Sciatic nerve (tissue), 2 donors: ENCODE data around the gene C10orf53. TPM values are rescaled to one million over a fixed set of nuclear protein-coding genes. Genes with fewer than 3 reads are reported as not detected.
A peak's percentile ranks its signal among the peaks of the same experiment; 100 is the strongest.
"Not testable (repeated sequence)": the region's sequence is repeated elsewhere in the genome, so short reads cannot be mapped to it uniquely, and the experiment has no call there.

Experiments used
- ATAC-seq: fragments of 200-7000 bp; cut with Tn5 transposase; one replicate; pipeline ENCODE4 v1.9.1; 2020; ENCODE audit warnings: mild to moderate bottlenecking, moderate library complexity
- DNase-seq: peaks from one replicate; pipeline ENCODE4 v3.0.0-alpha.2; 2020; ENCODE audit warnings: low spot score
- intact Hi-C: fragments of 100-400 bp; cut with DNase I; formaldehyde crosslinking; loops from one replicate; pipeline ENCODE4 v1.14.2; 2022
- total RNA-seq: library from RNA; stranded (reverse); fragmentation: NEBNext Ultra II Directional; extraction: Animal tissue kit (Norgen Biotek cat#: 25700); gene quantifications from one replicate; pipeline ENCODE4 v1.2.1, GENCODE V29; 2021
- donor health status: DM: no; HTN: no; CAD: no.
- donor health status: DM: no; HTN: no; CAD: no.

The C10orf53 gene
- total RNA-seq, 1 donor from 2014 or later: not detected

DNA sequence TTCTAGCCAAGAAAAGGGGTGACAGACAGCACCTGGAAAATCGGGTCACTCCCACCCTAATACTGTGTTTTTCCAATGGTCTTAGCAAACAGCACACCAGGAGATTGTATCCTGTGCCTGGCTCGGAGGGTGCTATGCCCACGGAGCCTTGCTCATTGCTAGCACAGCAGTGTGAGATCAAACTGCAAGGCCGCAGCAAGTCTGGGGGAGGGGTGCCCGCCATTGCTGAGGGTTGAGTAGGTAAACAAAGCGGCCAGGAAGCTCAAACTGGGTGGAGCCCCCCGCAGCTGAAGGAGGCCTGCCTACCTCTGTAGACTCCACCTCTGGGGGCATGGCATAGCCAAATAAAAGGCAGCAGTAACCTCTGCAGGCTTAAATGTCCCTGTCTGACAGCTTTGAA lies 35.7 kb downstream of the C10orf53 start:
- intact Hi-C loops, ATAC-seq, DNase-seq: not testable (repeated sequence)

DNA sequence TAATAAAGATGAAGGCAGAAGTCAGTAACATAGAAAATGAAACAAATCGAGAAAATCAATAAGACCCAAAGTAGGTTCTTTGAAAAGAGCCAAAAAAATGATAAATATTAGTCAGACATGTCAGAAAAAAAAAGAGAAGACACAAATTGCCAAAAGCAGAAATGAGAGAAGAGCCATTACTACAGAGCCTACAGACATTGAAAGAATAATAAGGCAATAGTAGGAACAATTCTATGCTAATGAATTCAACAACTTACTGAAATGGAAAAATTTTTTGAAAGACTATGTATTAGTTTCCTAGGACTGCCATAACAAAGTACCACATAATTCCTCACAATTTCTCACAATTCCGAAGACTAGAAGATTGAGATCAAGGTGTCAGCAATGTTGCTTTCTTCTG lies 47.1 kb downstream of the C10orf53 start:
- intact Hi-C loops: no loop called here
- DNase-seq (no peak), ATAC-seq (no peak)

DNA sequence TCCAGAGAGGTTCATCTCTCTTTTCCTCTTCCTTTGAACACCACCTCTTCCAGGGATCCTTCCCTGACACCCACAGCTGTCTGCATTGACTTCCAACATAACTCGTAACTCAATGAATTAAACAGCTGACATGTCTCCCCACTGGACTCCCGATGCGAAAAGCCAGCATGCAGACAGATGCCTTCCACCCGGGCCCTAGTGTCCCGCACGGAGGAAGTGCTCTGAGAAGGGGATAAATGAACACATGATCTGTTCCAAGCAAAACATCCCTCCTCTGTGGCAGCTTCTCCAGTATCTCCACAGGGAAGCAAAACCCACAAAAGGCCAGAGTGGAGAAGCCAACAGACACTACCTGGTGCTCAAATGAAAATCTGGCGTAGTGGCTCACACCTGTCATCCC lies 54.4 kb downstream of the C10orf53 start:
- intact Hi-C loops: no loop called here
- no peak for DNase-seq
- ATAC-seq: no peak

DNA sequence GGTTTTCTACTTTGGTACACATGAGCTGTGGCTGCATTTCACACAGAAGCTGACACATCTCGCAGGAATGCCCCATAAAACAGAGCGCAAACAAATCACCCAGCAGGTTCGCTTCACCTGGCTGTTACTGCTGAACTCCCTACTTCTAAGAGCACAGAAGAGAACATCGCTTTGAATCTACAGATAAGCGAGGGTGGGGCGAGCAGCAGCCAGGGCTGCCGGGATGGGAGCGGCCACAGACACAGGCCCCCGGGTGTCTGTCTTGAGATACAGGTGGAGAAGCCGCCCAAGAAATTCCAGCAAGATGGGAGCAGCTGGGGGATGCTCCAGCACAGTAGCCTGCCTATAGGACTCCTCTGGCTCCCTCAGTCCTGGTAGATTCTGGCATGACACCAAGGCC lies 55.2 kb downstream of the C10orf53 start:
- ATAC-seq (no peak), DNase-seq (no peak)
- intact Hi-C loops: no loop called here

DNA sequence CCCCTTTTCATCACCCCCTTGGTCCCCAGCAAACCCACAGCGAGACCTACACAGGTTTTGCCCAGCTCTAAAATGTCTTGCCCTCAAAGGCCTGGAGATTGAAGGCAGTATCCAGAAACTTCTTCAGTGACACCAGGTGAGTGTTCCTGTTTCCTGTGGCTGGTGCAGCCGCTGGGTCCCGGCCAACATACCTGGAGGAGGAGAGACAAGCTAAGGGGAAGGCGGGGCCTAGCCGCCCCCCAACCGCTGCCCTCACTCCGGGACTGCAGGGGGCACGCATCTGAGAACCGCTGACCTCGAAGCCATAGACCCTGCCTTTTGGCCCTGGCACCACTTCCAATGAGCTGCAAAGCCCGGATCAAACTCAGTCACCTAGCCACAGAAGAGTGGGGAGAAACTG lies 55.7 kb downstream of the C10orf53 start:
- intact Hi-C loops: no loop called here
- no peak for DNase-seq
- no peak for ATAC-seq

DNA sequence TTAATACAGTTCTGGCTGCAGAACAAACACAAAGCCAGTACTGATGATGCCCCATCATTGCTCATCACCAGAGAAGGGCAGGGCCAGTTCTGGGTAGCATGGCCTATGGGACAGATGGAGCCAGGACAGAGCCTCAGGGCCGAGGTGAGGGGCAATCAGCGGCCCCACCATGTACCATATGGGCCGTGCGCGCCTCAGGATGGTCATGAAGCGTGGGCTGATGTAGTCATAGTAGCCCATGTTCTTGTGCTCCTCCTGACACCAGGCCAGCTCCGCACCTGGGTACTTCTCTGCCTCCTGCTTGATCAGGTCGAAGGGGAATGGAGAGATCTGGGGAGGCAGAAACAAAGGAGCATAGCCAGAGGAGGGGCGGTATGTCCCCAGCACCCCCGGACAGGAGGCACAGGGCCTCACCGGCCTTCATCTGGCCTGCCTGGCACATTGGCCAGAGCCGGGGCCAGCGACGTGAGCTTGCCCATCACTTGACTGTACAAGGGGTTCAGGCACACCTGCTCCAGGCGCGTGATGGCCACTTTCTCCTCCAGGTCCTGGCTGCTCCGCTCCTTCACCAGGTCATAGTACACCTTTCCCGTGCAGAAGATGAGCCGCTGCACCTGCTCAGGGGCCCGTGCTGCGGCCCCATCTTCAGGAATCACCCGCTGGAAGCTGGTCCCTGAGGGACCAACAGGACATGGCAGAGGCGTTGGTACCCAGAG lies 56.6 kb downstream of the C10orf53 start:
- no peak for ATAC-seq
- intact Hi-C loops: no loop called here

DNA sequence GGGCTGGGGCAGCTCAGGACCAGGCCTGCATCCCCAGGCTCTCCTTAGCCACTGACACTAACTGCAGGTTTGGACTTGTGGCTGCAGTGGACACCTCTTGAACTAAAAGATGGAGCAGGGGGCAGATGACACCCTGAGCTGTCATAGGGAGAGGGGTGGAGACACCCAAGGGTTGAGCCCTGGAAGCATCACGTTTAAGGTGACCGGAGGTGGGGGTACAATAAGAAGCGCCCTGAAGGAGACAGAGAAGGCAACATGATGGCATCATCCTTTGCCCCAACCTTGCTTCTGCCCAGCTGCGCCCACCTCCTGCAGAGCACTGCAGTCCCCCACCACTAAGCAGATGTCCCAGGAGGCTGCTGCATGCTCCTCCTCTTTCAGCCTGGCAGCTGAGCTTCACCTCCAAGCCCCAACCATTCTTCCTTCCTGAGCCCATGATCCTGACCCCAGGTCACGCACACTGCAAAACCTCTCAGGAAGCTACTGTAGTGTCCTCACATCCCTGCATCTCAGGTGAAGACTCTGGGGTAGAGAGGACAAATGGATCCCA lies 57.2 kb downstream of the C10orf53 start:
- no peak for DNase-seq
- ATAC-seq: no peak
- intact Hi-C loops: no loop called here

More for the DNA sequence above, 56.6 kb downstream of the C10orf53 start:
- DNase-seq: no peak

DNA sequence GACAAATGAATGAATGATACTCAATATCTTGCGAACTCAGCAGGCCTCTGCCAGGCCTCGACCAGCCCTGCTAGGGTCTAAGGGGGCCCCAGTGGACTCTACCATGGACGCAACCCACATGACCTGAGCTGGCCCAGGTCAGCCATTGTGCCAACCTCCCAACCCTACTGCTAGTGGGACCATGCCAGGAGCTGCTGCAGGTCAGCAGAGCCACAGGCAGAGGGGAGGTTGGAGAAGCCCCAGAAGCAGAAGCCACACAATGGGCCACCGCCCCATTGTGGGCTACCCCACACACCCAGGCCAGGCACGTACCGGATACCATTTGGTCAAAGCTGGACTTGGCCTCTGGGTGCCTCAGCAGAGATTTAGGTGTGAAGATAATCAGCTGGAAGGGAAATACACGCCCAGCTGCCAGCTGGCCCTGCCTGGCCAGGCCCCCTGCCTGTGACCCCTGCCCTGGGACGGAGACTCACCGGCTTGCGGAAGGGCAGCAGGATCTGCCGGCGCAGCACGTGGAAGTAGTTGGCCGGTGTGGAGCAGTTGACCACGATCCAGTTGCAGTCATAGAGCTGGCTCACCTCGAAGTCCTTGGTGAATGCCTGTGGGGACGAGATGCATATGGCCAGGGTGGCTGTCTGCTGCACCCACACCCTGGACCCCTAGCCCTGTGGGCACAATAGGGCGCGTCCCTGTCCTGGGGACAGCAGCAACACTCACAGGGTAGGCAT lies 58.2 kb downstream of the C10orf53 start:
- no peak for DNase-seq
- ATAC-seq: no peak
- intact Hi-C loops: no loop called here

DNA sequence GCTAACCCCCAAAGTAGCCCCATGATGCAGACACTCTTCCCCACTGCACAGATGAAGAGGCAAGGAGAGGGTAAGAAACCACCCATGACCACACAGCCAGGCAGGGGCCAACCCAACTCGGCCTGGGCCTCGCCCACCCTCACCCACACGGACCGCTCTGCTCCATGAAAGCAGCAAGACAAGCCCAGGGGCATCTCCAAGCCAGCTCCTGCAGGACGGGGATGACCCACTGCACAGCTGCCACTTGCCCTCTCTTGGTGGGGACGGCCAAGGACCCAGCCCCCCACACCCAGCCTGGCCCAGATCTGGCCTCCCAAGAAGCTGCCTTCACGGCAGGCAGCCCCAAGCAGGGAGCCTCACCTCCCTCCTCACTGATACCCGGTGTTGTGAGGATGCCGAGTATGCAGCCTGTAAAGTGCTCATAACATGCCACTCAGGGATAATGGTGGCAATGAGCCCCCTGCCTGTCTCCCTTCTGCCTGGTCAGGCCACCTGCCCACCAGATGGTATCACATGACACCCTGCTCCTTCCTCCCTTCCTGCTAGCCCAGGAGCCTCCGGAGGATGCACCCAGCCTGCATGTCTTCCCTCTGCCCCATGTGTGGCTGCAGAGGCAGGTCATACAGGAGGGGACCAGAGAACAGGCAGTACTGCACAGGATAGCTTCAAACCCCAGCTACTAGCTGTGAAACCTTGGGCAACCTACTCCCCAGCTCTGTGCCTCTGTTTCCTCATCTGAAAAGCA lies 59.3 kb downstream of the C10orf53 start:
- intact Hi-C loops: no loop called here
- ATAC-seq (peak; percentile 6), DNase-seq (no peak)

DNA sequence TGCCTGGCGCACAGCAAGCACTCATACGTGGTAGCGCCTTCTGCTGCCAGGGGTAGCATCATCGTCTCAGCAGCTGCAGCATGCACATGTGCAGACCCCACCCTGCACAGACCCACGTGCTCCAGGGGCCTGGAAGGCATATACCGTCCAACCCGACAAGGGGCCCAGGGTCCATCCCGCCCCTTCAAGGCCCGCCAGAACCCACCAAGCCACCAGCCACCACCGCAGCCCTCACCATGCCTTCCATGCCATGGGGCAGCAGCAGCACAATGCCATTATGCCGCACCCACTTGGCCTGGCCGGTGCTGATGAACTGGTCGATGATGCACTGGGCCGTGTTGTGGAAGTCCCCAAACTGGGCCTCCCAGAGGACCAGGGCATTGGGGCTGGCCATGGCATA lies 60.0 kb downstream of the C10orf53 start:
- DNase-seq: no peak
- intact Hi-C loops: no loop called here
- ATAC-seq: no peak

DNA sequence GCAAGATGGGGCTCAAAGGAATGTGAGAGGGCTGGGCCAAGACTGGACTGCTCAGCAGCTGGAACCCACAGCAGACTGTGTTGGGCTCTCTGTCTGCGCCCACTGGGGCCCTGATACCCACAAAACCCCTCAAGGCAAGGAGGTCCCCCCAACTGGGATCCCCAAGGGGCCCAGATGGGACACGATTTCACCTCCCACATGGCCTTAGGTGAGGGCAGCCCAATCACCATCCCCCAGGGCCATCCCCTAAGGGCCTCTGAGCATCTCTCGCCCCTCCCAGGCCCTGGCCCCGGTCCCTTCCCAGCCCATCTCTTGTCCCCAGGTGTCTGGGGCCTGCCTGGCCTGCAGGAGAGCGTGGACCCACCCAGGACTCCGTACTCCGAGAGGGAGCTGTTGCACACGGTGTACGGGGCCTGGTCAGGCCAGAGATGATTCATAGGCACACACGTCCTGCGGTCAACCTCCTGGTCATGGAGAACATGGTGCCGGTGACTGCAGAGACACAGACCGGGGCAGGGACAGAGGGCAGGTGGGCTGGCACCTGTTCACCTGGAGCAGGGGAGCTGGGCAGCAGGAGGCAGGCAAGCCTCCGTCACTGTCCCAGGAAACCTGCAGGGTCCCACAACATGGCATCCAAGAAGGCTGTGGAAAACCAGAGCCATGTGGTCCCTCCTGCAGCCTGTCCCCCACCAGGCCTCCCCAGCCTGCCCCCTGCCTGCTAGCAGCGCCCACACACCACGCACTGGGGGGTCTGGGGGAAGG lies 61.1 kb downstream of the C10orf53 start:
- ATAC-seq: no peak
- DNase-seq: no peak

DNA sequence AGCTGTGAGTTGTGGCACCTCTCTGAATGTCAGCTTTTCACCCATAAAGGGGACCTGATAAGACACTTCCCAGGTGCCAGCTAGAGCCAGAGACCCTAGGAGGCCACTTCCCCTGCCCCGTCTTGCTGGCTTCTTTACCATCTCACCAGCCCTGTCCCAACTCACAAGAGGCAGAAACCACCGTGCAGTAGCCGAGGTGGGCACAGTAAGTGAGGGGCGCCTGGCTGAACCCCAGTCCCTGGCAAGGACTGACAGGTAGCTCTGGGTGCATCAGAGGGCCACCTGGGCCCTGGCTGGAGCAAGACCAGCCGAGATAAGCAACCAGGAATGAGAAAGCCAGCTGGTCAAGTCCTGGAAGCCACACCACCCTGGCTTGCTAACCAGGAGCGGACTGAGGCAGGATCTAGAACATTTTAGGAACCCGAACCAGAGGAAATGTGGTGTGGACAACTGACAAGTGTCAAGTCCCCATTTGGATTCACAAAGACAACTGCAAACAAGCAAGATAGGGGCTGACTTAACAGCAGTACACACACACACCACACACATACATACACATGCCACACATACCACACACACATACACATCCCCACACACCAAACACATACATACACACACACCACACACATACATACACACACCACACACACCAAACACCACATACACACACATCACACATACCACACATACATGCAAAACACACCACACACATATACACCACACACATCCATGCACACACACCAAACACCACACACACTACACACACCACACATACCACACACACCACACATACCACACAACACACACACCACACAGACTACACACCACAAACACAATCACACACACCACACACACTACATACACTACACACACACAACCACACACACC lies 61.9 kb downstream of the C10orf53 start:
- DNase-seq (no peak), ATAC-seq (no peak)
- intact Hi-C loops: no loop called here

More for the DNA sequence above, 61.1 kb downstream of the C10orf53 start:
- intact Hi-C loops: no loop called here

DNA sequence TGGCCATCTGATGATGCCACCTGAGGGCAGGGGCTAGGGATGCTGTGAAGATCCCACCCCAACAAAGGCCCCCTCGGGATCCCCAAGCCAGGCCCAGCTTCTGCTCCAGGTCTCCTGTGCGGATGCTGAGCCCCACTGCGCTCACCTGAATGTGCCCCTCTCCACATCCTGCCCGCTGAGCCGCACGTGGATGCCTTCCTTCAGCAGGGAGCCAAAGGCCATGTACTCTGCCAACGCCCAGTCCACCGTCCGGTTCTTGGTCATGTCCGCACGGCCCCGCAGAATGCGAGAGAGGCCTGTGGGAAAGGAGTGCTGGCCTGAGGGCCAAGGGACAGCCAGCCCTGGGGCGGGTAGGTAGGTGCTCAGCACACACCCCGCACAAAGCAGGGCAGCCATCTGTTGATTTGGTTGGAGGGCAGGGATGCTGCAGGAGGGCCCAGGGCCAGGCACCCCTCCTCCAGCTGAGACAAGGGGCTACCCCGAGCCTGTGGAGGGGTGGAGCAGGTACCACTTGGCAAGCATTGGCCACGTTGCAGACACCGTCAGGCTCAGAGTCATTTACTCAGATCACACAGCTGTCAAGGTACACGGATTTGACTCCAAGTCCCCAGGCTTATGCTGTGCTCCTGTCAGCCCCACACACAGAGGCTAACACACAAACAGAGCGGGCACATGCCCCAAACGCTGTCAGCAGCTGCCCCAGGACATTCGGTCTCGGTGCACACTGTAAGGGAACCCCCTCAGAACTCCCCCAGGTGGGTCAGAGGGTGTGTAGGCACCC lies 63.4 kb downstream of the C10orf53 start:
- no peak for ATAC-seq

DNA sequence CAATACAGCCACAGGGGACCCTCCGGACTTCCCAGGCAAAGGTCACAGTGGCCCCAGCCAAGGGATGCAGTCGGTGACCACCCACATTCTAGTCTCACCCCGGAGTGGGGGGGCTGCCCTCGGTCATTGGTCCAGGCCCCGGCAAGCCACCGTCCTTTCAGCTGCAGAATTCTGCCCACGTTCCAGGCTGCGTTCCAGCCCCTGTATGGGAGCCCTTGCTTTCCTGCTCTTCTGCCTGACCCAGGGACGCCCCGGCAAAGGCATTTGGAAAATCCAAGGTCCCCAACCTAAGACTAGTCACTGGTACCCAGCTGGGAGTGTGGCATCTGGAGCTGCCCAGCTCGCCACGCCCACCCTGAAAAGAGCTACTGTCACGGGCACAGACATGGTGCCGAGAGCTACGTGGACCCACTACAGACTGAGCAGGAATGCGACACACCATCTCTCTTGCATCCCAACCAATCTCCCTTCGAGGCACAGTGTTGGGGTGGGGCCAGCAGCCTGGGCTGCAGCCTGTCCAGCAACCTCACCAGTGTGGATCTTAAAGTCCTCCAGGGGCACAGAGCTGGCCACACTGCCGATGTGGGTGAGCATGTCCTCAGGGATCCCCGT lies 64.1 kb downstream of the C10orf53 start:
- intact Hi-C loops: no loop called here
- DNase-seq (no peak), ATAC-seq (no peak)

More for the DNA sequence above, 63.4 kb downstream of the C10orf53 start:
- DNase-seq: no peak
- intact Hi-C loops: no loop called here

DNA sequence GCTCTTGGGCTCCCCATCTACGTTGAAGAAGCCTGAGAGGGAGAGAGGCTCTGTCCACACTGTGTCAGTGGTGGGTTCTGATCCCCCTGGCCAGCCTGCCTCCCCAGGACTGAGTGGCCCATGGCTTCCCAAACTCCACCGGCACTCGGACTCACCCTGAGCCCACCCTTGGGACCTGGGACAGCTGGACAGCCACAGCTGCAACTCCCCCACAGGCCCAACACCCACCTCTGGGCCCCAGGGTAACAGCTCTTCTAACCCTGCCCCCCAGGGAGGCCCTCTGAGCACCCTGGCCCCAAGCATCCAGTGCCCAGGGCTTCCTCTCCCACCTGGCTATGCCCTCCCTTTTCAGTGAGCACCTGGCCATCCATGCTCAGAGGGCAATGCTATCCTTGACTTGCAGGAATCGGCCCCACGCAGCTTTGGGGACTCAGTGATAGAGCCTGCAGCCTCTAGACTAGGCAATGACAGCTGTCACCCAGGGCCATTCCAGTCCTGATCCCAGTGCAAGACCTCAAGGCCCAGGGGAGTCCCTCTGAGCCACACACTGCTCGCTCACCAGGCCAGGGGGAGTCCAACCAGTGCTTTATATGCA lies 64.7 kb downstream of the C10orf53 start:
- no peak for DNase-seq
- intact Hi-C loops: no loop called here
- ATAC-seq: no peak

DNA sequence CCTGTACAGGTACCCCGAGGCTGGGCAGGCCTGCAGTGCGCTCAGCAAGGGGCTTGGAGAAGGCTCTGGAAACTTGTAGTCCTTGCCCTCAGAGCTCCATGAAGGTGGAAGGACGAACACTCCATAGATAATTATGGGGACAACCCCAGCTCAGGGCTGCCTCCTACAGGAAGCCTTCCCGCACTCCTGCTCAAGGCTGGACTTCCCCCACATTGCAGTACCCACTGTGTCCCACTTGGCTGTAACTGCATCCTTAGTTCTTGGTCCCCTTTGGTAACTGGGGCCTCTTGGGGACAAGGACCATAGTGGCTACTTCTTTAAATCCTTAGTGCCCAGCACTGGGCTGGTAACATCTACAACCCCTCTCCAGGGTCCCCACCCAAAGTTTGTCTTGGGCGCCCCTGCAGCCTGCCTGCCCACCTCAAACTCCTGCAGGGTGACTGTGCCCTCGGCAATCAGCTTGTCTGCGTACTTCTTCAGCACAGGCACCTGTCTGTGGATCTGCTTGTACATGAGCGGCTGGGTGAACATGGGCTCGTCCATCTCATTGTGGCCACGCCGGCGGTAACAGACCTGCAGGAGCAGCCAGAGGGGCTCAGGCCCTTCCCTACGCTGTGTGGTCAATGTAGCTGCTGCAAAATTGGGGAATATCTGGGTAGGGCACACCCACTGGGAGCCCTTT lies 65.6 kb downstream of the C10orf53 start:
- DNase-seq (no peak), ATAC-seq (no peak)
- intact Hi-C loops: no loop called here
